ENCODE data around the gene B4GALNT3. TPM values are rescaled to one million over a fixed set of nuclear protein-coding genes. Genes with fewer than 3 reads are reported as not detected.

The B4GALNT3 gene
- total RNA-seq, 1 experiment from 2014 or later: 23.3 TPM

- H3K4me1 Mint-ChIP-seq: no peaks in the 10 kb centered on the region
- no CpG with 5 or more reads among the region's 6 CpGs for WGBS (ENCODE audit: extremely low coverage, insufficient read length, low lambda C conversion rate)
- no peaks in the 10 kb centered on the region for H3K27me3 Mint-ChIP-seq (ENCODE audit: low read depth)
Measured at GRCh38 chr12:418432-418831, 41.3 kb upstream of the B4GALNT3 start.

More at GRCh38 chr12:418432-418831, 41.3 kb upstream of the B4GALNT3 start:
- Histone ChIP-seq H2BK20ac (ENCODE audit: low read depth, low read length, poor library complexity, severe bottlenecking) (no peak overlapping the region), H3K79me2 (ENCODE audit: insufficient read depth, low read length) (no peaks in the 10 kb centered on the region), H3K9me3 (ENCODE audit: control insufficient read depth, low read depth, low read length) (no peaks in the 10 kb centered on the region), H3K23ac (ENCODE audit: insufficient read length, low read depth, low read length) (no peak overlapping the region), H2BK15ac (ENCODE audit: low read depth, low read length) (no peak overlapping the region), H2BK5ac (ENCODE audit: insufficient read length, low read length) (no peak overlapping the region), H3K27me3 (ENCODE audit: insufficient read depth, low read length) (no peaks in the 10 kb centered on the region), H3K27ac (ENCODE audit: insufficient read length, low read depth, low read length) (no peak overlapping the region), H4K20me1 (ENCODE audit: control insufficient read depth, insufficient read depth, insufficient read length) (no peaks in the 10 kb centered on the region), H3K4ac (ENCODE audit: low read depth, low read length) (no peak overlapping the region), H4K8ac (replicated peaks; ENCODE audit: insufficient read length, low read depth, low read length) (no peak overlapping the region), H3K4me1 (ENCODE audit: insufficient read depth, low read length) (no peaks in the 10 kb centered on the region), H3K56ac (ENCODE audit: insufficient read length, low read depth, low read length) (no peak overlapping the region), H3K79me1 (ENCODE audit: insufficient read depth, low read depth, low read length, poor library complexity, severe bottlenecking) (no peaks in the 10 kb centered on the region), H3K4me2 (ENCODE audit: insufficient read depth, insufficient read length, low read length) (no peak overlapping the region), H2AK5ac (ENCODE audit: insufficient read length, low read length) (no peak overlapping the region), H3K23me2 (ENCODE audit: insufficient read length, low read depth, low read length, poor library complexity, severe bottlenecking) (no peaks in the 10 kb centered on the region), H2BK12ac (ENCODE audit: insufficient read length, low read depth, low read length) (no peak overlapping the region), H2BK120ac (ENCODE audit: low read depth, low read length, poor library complexity, severe bottlenecking) (no peak overlapping the region), H3K9ac (ENCODE audit: extremely low read depth, insufficient read length, low read length) (no peak overlapping the region), H3K14ac (ENCODE audit: insufficient read depth, low read length) (no peak overlapping the region), H4K5ac (ENCODE audit: insufficient read length, low read depth, low read length) (no peak overlapping the region), H4K91ac (ENCODE audit: insufficient read length, low read depth, low read length) (no peak overlapping the region), H3K18ac (ENCODE audit: insufficient read length, low read depth, low read length) (no peak overlapping the region), H2AFZ (ENCODE audit: low read length) (no peak overlapping the region), H3T11ph (ENCODE audit: low read length) (no peak overlapping the region)
- TF ChIP-seq CTCF (conservative IDR thresholded peaks at IDR 0.05): no peak
- no peak overlapping the region for H3K4me3 Mint-ChIP-seq
- peaks cover 33 to 59% (median 58%) of the 10 kb centered on the region in 3 experiments for H3K36me3 Mint-ChIP-seq (ENCODE audit: insufficient read depth in 1 of 3, low read depth in 3 of 3)
- H3K9me3 Mint-ChIP-seq: no peaks in the 10 kb centered on the region
- DNase-seq: no peak
- H3K27ac Mint-ChIP-seq: no peak overlapping the region

All from H9 (cell line).